GM23338 (cell line): ENCODE data around the gene ADGRF3. TPM values are rescaled to one million over a fixed set of nuclear protein-coding genes. Genes with fewer than 3 reads are reported as not detected.

Experiments
- ATAC-seq: fragments of 200-7000 bp; cut with Tn5 transposase; 3 replicates; pipeline ENCODE4 v1.9.1; 2020
- DNase-seq: peaks from one replicate; pipeline ENCODE4 v3.0.0-alpha.2; 2015; ENCODE audit warnings: low spot score
- H2AFZ ChIP-seq: fragments of 200-600 bp; sonication (generic); 2 replicates; pipeline ENCODE4 v1.8.0; 2016; ENCODE audit warnings: antibody characterized with exemption, mild to moderate bottlenecking, moderate library complexity
- H3F3A ChIP-seq: fragments of 200-600 bp; sonication (generic); replicated peaks from 2 replicates; pipeline ENCODE4 v1.8.0; 2017; ENCODE audit warnings: antibody characterized with exemption, mixed run types, low read depth
- H3K27ac ChIP-seq: fragments of 200-600 bp; sonication (generic); 2 replicates; pipeline ENCODE4 v1.6.1; 2016; ENCODE audit warnings: low read depth
- H3K27me3 ChIP-seq: fragments of 200-600 bp; sonication (generic); 2 replicates; pipeline ENCODE4 v1.8.0; 2016; ENCODE audit warnings: mild to moderate bottlenecking, mixed run types, moderate library complexity; ENCODE audit not compliant: insufficient read depth
- H3K36me3 ChIP-seq: fragments of 200-600 bp; sonication (generic); 2 replicates; pipeline ENCODE4 v1.8.0; 2016; ENCODE audit warnings: mild to moderate bottlenecking; ENCODE audit not compliant: insufficient read depth
- H3K4me1 ChIP-seq: fragments of 200-600 bp; sonication (generic); 2 replicates; pipeline ENCODE4 v1.8.0; 2016; ENCODE audit warnings: mild to moderate bottlenecking, moderate library complexity; ENCODE audit not compliant: insufficient read depth
- H3K4me2 ChIP-seq: fragments of 200-600 bp; sonication (generic); 2 replicates; pipeline ENCODE4 v1.7.1; 2017; ENCODE audit warnings: mixed run types
- H3K4me3 ChIP-seq: fragments of 200-600 bp; sonication (generic); 2 replicates; pipeline ENCODE4 v1.6.1; 2016; ENCODE audit warnings: mixed run types
- H3K79me2 ChIP-seq: fragments of 200-600 bp; sonication (generic); replicated peaks from 2 replicates; pipeline ENCODE4 v1.8.0; 2017; ENCODE audit warnings: mild to moderate bottlenecking; ENCODE audit not compliant: insufficient read depth
- H3K9me2 ChIP-seq: fragments of 200-600 bp; sonication (generic); 2 replicates; pipeline ENCODE4 v1.8.0; 2017; ENCODE audit not compliant: insufficient read depth
- H4K20me1 ChIP-seq: fragments of 200-600 bp; sonication (generic); replicated peaks from 2 replicates; pipeline ENCODE4 v1.8.0; 2017; ENCODE audit warnings: mild to moderate bottlenecking; ENCODE audit not compliant: insufficient read depth
- H3K27ac Mint-ChIP-seq: 2 replicates; pipeline ENCODE4 v1.8.0; 2020; ENCODE audit warnings: inconsistent platforms, mild to moderate bottlenecking, moderate library complexity, mixed read lengths
- H3K27me3 Mint-ChIP-seq: 3 replicates; pipeline ENCODE4 v1.8.0; 2022; ENCODE audit warnings: low read depth, mild to moderate bottlenecking, moderate library complexity, mixed read lengths, inconsistent platforms; ENCODE audit not compliant: insufficient read depth, poor library complexity
- H3K36me3 Mint-ChIP-seq: 3 replicates; pipeline ENCODE4 v1.8.0; 2021; ENCODE audit warnings: low read depth, mild to moderate bottlenecking, inconsistent platforms, moderate library complexity, mixed read lengths
- H3K4me1 Mint-ChIP-seq: 3 replicates; pipeline ENCODE4 v1.8.0; 2020; ENCODE audit warnings: mild to moderate bottlenecking, inconsistent platforms, mixed read lengths
- H3K4me3 Mint-ChIP-seq: 3 replicates; pipeline ENCODE4 v1.8.0; 2021; ENCODE audit warnings: moderate library complexity, mild to moderate bottlenecking, inconsistent platforms, mixed read lengths
- H3K9me3 Mint-ChIP-seq: 3 replicates; pipeline ENCODE4 v1.8.0; 2020; ENCODE audit warnings: moderate library complexity, mild to moderate bottlenecking, inconsistent platforms, mixed read lengths
- CREB1 ChIP-seq: fragments of 250-450 bp; sonication (Bioruptor Pico); IDR thresholded peaks from 2 replicates; pipeline ENCODE4 v1.5.0; 2020; ENCODE audit warnings: low read depth, mild to moderate bottlenecking, moderate library complexity
- CTCF ChIP-seq, 2 experiments: fragments of 200-600 bp in 1 of 2; sonication (generic) in 1 of 2; conservative IDR thresholded peaks; 2 replicates each; pipeline versions ENCODE4 v1.5.1 to v1.6.1; 2016 to 2017; ENCODE audit warnings: antibody characterized with exemption in 2 of 2, low read depth in 2 of 2, mild to moderate bottlenecking in 2 of 2, moderate library complexity in 1 of 2
- EZH2 ChIP-seq: fragments of 200-600 bp; sonication (generic); IDR thresholded peaks from one replicate; pipeline ENCODE4 v1.8.0; 2017; ENCODE audit warnings: antibody characterized with exemption, mild to moderate bottlenecking, low read depth; ENCODE audit not compliant: unreplicated experiment
- JUNB ChIP-seq: IDR thresholded peaks from one replicate; pipeline ENCODE4 v1.6.1; 2016; ENCODE audit warnings: antibody characterized with exemption; ENCODE audit not compliant: unreplicated experiment
- REST ChIP-seq: IDR thresholded peaks from one replicate; pipeline ENCODE4 v1.6.1; 2018; ENCODE audit warnings: antibody characterized with exemption; ENCODE audit not compliant: unreplicated experiment
- STAT1 ChIP-seq: IDR thresholded peaks from one replicate; pipeline ENCODE4 v1.6.1; 2016; ENCODE audit warnings: antibody characterized with exemption; ENCODE audit not compliant: unreplicated experiment
- polyA plus RNA-seq: library from polyadenylated mRNA; unstranded; fragments of >200 nt; fragmentation: Nextera tagmentation; extraction: Ambion mirVana; gene quantifications from 2 replicates; pipeline ENCODE4 v1.2.1, GENCODE V29; 2016
- total RNA-seq: library from RNA; depleted of rRNA; stranded (reverse); fragments of >200 nt; shearing (Covaris generic); gene quantifications from 2 replicates; pipeline ENCODE4 v1.2.3, GENCODE V29; 2014
- TF ChIP-seq, protein P1 (sequence below): fragments of 250-450 bp; sonication (Bioruptor Pico); IDR thresholded peaks from 2 replicates; pipeline ENCODE4 v1.5.0; 2020; ENCODE audit warnings: mild to moderate bottlenecking, moderate library complexity

The ADGRF3 gene
- total and polyA plus RNA-seq, 2 experiments from 2014 or later, result 0.38 to 0.39 TPM

GRCh38 chr2:26364669-26365068 is 18.1 kb upstream of the ADGRF3 start (continued):
- TF ChIP-seq EZH2 (no peak), CTCF (conservative IDR thresholded peaks at IDR 0.05; ENCODE audit: low read depth in 2 of 2) (no peak)

DNA sequence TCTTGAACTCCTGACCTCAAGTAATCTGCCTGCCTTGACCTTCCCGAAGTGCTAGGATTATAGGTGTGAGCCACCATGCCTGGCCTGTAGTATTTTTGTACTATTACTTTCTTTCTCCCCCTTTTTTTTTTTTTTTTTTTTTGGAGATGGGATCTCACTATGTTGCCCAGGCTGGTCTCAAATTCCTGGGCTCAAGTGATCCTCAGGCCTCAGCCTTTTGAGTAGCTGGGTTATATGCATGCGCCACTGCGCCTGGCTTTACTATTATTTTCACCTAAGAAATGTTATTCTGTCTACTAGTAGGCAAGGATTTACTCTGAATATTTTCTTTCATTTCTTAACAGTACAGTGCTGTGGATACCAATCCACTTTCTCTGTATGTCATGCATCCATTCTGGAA is 17.4 kb upstream of the ADGRF3 start:
- H3K9me3 Mint-ChIP-seq, result no peaks in the 10 kb centered on the region
- H3K36me3 Mint-ChIP-seq, result peaks cover 23% of the 10 kb centered on the region
- H3K36me3 ChIP-seq, result peaks cover 4% of the 10 kb centered on the region; the same call in 1 of the 2 replicates
- H3K9me2 ChIP-seq, result no peaks in the 10 kb centered on the region
- no peak overlapping the region for H2AFZ ChIP-seq
- H3K27me3 ChIP-seq, result no peaks in the 10 kb centered on the region
- peaks cover 3% of the 10 kb centered on the region for H3K27me3 Mint-ChIP-seq
- ATAC-seq (no peak), DNase-seq (no peak)
- TF ChIP-seq JUNB (no peak), STAT1 (no peak), CREB1 (CRISPR knock-in tag) (no peak), REST (no peak), EZH2 (no peak)
- TF ChIP-seq, protein P1, sequence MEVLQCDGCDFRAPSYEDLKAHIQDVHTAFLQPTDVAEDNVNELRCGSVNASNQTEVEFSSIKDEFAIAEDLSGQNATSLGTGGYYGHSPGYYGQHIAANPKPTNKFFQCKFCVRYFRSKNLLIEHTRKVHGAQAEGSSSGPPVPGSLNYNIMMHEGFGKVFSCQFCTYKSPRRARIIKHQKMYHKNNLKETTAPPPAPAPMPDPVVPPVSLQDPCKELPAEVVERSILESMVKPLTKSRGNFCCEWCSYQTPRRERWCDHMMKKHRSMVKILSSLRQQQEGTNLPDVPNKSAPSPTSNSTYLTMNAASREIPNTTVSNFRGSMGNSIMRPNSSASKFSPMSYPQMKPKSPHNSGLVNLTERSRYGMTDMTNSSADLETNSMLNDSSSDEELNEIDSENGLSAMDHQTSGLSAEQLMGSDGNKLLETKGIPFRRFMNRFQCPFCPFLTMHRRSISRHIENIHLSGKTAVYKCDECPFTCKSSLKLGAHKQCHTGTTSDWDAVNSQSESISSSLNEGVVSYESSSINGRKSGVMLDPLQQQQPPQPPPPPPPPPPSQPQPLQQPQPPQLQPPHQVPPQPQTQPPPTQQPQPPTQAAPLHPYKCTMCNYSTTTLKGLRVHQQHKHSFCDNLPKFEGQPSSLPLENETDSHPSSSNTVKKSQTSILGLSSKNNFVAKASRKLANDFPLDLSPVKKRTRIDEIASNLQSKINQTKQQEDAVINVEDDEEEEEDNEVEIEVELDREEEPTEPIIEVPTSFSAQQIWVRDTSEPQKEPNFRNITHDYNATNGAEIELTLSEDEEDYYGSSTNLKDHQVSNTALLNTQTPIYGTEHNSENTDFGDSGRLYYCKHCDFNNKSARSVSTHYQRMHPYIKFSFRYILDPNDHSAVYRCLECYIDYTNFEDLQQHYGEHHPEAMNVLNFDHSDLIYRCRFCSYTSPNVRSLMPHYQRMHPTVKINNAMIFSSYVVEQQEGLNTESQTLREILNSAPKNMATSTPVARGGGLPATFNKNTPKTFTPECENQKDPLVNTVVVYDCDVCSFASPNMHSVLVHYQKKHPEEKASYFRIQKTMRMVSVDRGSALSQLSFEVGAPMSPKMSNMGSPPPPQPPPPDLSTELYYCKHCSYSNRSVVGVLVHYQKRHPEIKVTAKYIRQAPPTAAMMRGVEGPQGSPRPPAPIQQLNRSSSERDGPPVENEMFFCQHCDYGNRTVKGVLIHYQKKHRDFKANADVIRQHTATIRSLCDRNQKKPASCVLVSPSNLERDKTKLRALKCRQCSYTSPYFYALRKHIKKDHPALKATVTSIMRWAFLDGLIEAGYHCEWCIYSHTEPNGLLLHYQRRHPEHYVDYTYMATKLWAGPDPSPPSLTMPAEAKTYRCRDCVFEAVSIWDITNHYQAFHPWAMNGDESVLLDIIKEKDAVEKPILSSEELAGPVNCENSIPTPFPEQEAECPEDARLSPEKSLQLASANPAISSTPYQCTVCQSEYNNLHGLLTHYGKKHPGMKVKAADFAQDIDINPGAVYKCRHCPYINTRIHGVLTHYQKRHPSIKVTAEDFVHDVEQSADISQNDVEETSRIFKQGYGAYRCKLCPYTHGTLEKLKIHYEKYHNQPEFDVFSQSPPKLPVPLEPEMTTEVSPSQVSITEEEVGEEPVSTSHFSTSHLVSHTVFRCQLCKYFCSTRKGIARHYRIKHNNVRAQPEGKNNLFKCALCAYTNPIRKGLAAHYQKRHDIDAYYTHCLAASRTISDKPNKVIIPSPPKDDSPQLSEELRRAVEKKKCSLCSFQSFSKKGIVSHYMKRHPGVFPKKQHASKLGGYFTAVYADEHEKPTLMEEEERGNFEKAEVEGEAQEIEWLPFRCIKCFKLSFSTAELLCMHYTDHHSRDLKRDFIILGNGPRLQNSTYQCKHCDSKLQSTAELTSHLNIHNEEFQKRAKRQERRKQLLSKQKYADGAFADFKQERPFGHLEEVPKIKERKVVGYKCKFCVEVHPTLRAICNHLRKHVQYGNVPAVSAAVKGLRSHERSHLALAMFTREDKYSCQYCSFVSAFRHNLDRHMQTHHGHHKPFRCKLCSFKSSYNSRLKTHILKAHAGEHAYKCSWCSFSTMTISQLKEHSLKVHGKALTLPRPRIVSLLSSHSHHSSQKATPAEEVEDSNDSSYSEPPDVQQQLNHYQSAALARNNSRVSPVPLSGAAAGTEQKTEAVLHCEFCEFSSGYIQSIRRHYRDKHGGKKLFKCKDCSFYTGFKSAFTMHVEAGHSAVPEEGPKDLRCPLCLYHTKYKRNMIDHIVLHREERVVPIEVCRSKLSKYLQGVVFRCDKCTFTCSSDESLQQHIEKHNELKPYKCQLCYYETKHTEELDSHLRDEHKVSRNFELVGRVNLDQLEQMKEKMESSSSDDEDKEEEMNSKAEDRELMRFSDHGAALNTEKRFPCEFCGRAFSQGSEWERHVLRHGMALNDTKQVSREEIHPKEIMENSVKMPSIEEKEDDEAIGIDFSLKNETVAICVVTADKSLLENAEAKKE, result no peak
- no peak overlapping the region for H3K27ac Mint-ChIP-seq
- no peak overlapping the region for H3K4me2 ChIP-seq
- H3K4me1 ChIP-seq, result no peaks in the 10 kb centered on the region
- peaks cover 59% of the 10 kb centered on the region for H3K79me2 ChIP-seq
- no peak overlapping the region for H3K27ac ChIP-seq
- H3K4me3 ChIP-seq, result no peak overlapping the region
- H4K20me1 ChIP-seq, result peaks cover 28% of the 10 kb centered on the region
- no peaks in the 10 kb centered on the region; the same call in 2 of the 3 replicates for H3K4me1 Mint-ChIP-seq
- no peaks in the 10 kb centered on the region for H3F3A ChIP-seq
- H3K4me3 Mint-ChIP-seq, result no peak overlapping the region
